CD1c-positive myeloid dendritic cell (primary cell): Measurements from ENCODE around the gene YIPF7.

Experiments
- DNase-seq: peaks from one replicate; pipeline ENCODE4 v3.0.0-alpha.2; 2016; ENCODE audit errors: extremely low spot score

YIPF7 gene

DNA sequence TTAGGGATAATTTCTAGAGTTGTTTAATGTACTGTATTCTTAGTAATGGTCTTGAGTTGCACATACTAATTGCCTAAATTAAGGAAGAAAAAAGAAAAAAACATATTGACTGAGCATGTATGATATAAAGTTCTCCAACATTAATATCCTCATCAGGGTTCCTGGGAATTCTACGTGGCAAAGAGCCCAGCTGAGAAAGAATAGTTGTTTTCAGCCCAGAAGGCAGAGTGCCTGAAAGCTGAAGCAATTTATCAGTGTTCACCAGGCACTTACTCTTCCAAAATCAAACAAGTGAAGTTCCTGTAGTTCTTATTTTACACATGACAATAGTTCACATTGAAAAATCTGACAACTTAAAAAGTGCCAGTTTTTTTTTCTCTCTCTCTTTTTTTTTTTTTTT, 27.7 kb downstream of the YIPF7 start:
- no peak for DNase-seq

DNA sequence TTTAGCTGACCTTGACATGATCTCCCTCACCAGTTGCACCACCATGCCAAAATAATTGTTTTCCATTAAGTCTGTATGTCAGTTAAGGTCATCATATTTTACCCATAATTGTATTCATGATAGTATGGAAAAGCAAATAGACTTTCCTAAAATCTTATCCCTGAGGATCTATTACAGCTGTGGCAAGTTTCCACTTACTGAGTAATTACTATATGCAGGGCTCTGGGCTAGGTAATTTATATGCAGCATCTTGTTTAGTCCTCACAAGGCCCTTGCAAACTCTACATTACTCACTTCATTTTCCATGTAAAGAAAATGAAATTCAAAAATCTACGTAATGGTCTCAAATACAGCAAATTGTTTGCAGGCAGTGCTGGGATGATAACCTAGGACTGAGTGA, 34.8 kb downstream of the YIPF7 start:
- DNase-seq = no peak

DNA sequence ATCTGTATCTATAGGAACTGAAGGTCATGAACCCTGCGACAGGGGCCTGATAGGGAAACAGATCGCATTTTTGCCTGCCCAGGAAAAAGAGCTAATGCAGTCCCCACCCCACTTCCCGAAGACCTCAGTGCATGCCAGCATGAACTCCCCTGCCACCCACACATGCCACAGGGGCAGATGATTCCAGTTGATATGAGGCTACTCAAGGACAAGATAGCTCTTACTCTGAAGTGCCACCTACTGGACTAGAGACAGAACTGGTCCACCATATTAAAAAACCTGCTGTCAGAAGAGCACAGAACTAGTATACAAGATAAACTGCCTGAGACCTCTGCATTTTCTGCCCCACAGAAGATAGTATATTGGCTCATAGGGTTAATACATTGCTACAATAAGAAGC, 68.0 kb downstream of the YIPF7 start:
- DNase-seq = no peak

DNA sequence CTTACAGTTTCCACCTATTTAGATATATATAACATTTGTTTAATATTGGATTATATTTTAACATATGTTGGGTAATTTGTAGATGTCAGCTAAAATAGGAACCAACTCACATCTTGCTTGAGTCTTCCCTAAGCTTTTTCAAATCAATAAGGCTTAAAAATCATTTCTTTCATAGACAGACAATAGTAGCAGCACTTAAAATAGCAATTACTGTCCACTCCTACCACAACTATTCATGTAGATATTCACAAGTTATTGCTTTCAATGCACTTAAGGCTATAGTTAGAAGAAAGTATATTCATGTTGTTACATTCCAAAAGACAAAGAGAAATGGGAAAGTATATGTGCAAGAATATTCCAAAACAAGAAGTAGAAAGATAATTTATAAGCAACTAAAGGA, 71.2 kb downstream of the YIPF7 start:
- DNase-seq = no peak

DNA sequence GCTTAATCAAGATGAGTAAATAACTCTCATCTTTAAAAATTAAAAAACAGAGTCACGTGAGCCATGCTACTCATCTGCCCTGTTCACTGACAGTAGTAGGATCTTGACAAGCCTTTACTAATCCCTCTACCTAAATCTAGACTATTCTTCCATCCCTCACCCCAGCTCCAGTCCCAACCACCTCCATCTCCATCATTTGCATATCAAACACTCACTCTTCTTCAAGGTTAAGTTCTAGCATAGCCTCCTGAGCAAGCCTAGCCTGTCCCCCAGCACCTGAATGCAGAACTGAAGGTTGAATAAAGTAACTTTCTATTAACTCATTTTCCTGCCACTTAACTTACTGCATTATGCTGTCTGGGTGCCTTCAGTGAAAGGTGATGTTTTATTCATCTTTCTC, 72.5 kb downstream of the YIPF7 start:
- DNase-seq = no peak
